ENCODE data around the gene SPOP.

Gene SPOP

DNA sequence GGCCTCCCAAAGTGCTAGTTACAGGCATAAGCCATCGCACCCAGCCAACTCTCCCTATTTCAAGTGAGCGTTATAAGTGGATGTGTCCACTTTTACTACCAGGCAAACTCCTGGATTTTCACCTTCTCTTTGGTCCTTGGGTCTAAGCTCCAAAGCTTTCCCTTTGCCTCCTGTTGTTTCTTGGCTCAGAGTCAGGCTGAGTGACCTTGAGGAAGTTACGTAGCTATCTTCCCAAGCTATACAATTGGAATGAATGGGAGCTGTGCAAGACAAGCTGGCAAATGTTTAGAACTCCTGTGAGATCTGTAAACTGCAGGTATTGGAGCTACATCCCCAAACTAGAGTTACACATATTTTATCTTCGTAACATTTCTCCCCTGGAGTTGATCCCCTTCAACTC lies 81.9 kb downstream of the SPOP start:
- POLR2A ChIA-PET, result no interaction called here
- DNase-seq (ENCODE audit: extremely low spot score), result no peak
- CTCF ChIA-PET, result interaction anchor here (0.7 to 2.0 kb wide), 2 partner anchors 20 to 55 kb away, joined by 4 to 6 read pairs; partner anchors contain the start of gene NXPH3
- TF ChIP-seq ZNF384 (IDR thresholded peaks at IDR 0.05), result no peak
- no peak for TF ChIP-seq LEF1 (IDR thresholded peaks at IDR 0.05; ENCODE audit: borderline replicate concordance)
- no peak for TF ChIP-seq PKNOX1 (IDR thresholded peaks at IDR 0.05)
- no peak for TF ChIP-seq FOXA1 (IDR thresholded peaks at IDR 0.05)
- TF ChIP-seq FOXK2 (IDR thresholded peaks at IDR 0.05), result no peak
- TF ChIP-seq SP1 (IDR thresholded peaks at IDR 0.05), result no peak
- no peak for TF ChIP-seq SUZ12 (IDR thresholded peaks at IDR 0.05)

GRCh38 chr17:49595328-49595727 lies 82.6 kb downstream of the SPOP start:
- ChIA-PET CTCF (interaction anchor here (0.7 kb wide), 1 partner anchor 56 kb away, joined by 4 read pairs; no protein-coding TSS in a partner anchor), POLR2A (interaction anchor here (0.7 kb wide), 1 partner anchor 9 kb away, joined by 3 read pairs; no protein-coding TSS in a partner anchor)
- no peak for DNase-seq (ENCODE audit: extremely low spot score)
- no peak for TF ChIP-seq HDGF (IDR thresholded peaks at IDR 0.05; ENCODE audit: borderline replicate concordance)
- TF ChIP-seq PKNOX1 (IDR thresholded peaks at IDR 0.05), result no peak

DNA sequence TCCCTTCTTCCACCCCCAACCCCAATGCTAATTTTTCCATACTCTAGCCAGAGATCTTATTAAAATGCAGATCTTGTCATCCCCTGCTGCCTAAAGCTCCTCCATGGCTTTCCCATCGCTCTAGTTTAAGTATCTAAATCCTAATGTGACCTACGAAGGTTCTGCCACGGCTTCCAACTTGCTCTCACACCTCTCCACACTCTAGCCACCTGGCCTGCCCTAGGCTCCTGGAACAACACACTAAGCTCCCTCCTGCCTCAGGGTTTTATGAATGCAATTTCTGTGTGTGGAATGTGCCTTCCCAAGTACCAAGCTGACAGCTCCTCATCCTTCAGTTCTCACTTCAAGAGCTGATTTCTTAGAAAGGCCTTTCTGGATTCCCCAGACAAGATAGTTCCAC lies 85.6 kb downstream of the SPOP start:
- CTCF ChIA-PET, result interaction anchor here (0.6 kb wide), 1 partner anchor 245 kb away, joined by 3 read pairs; no protein-coding TSS in a partner anchor
- no peak for DNase-seq (ENCODE audit: extremely low spot score)
- TF ChIP-seq HDGF (IDR thresholded peaks at IDR 0.05; ENCODE audit: borderline replicate concordance) (no peak), ARNT (IDR thresholded peaks at IDR 0.05) (no peak), L3MBTL2 (conservative IDR thresholded peaks at IDR 0.05) (no peak), CTBP1 (IDR thresholded peaks at IDR 0.05; ENCODE audit: borderline replicate concordance) (no peak), SUZ12 (IDR thresholded peaks at IDR 0.05) (no peak)
- POLR2A ChIA-PET, result no interaction called here

DNA sequence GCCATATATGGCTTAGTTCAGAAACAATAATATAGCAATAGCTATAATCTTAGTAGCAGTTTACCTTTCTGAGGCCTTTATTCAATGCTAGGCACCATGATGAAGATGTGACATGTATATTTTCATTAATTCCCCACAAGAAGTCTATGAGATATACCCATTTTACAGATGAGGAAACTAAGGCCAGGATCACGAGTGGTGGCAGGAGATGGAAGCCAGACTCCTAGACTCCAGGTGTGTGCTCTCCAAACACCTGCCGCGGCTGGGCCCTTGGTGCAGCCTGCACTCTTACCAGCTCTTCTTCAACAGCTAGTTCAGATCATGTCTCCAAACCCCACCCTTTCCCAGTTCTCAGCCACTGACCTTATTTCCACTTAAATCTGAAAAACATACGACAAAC lies 87.0 kb downstream of the SPOP start:
- no peak for TF ChIP-seq SUZ12 (IDR thresholded peaks at IDR 0.05)
- no peak for TF ChIP-seq BHLHE40 (IDR thresholded peaks at IDR 0.05; ENCODE audit: borderline replicate concordance)
- TF ChIP-seq HDGF (IDR thresholded peaks at IDR 0.05; ENCODE audit: borderline replicate concordance), result no peak
- no peak for TF ChIP-seq CTBP1 (IDR thresholded peaks at IDR 0.05; ENCODE audit: borderline replicate concordance)
- TF ChIP-seq FOXA1 (IDR thresholded peaks at IDR 0.05), result no peak
- TF ChIP-seq L3MBTL2 (conservative IDR thresholded peaks at IDR 0.05), result no peak
- no peak for TF ChIP-seq LEF1 (IDR thresholded peaks at IDR 0.05; ENCODE audit: borderline replicate concordance)
- no peak for TF ChIP-seq FOXK2 (IDR thresholded peaks at IDR 0.05)
- TF ChIP-seq ARNT (IDR thresholded peaks at IDR 0.05), result no peak
- TF ChIP-seq FOXM1 (IDR thresholded peaks at IDR 0.05; ENCODE audit: borderline replicate concordance), result no peak
- TF ChIP-seq SP1 (IDR thresholded peaks at IDR 0.05), result no peak
- TF ChIP-seq TARDBP (IDR thresholded peaks at IDR 0.05), result no peak
- TF ChIP-seq ZNF384 (IDR thresholded peaks at IDR 0.05), result no peak
- no peak for TF ChIP-seq PKNOX1 (IDR thresholded peaks at IDR 0.05)
- no peak for TF ChIP-seq NFRKB (IDR thresholded peaks at IDR 0.05)
- TF ChIP-seq ELF4 (IDR thresholded peaks at IDR 0.05), result no peak
- CTCF ChIA-PET, result no interaction called here
- no peak for DNase-seq (ENCODE audit: extremely low spot score)
- POLR2A ChIA-PET, result no interaction called here

DNA sequence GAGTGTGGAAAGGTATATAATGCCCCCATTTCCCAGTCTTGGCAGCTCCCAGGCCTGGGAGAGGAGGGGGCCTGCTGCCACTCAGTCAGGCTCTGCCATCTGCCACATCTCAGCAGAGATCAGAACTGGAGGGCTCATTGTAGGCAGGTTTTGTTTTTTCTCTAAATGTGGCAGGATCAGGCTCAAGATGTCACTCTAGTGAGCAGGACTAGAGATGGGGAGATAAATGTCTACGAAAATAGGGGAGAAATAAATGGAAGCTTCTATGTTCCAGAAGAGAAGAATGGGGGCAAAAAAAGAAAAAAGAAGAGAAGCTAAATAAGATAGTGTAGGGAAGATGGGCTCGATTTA lies 88.3 kb downstream of the SPOP start:
- TF ChIP-seq FOXM1 (IDR thresholded peaks at IDR 0.05; ENCODE audit: borderline replicate concordance), result no peak
- no peak for TF ChIP-seq LEF1 (IDR thresholded peaks at IDR 0.05; ENCODE audit: borderline replicate concordance)
- no peak for TF ChIP-seq SP1 (IDR thresholded peaks at IDR 0.05)
- TF ChIP-seq NFRKB (IDR thresholded peaks at IDR 0.05), result no peak
- no peak for TF ChIP-seq L3MBTL2 (conservative IDR thresholded peaks at IDR 0.05)
- TF ChIP-seq BHLHE40 (IDR thresholded peaks at IDR 0.05; ENCODE audit: borderline replicate concordance), result no peak
- no peak for TF ChIP-seq ARNT (IDR thresholded peaks at IDR 0.05)
- no peak for TF ChIP-seq FOXK2 (IDR thresholded peaks at IDR 0.05)
- TF ChIP-seq TARDBP (IDR thresholded peaks at IDR 0.05), result no peak
- TF ChIP-seq FOXA1 (IDR thresholded peaks at IDR 0.05), result no peak
- no peak for TF ChIP-seq PKNOX1 (IDR thresholded peaks at IDR 0.05)
- no peak for TF ChIP-seq ELF4 (IDR thresholded peaks at IDR 0.05)
- no peak for TF ChIP-seq SUZ12 (IDR thresholded peaks at IDR 0.05)
- TF ChIP-seq HDGF (IDR thresholded peaks at IDR 0.05; ENCODE audit: borderline replicate concordance), result no peak
- no peak for TF ChIP-seq CTBP1 (IDR thresholded peaks at IDR 0.05; ENCODE audit: borderline replicate concordance)
- TF ChIP-seq ZNF384 (IDR thresholded peaks at IDR 0.05), result no peak
- ChIA-PET POLR2A (no interaction called here), CTCF (no interaction called here)
- DNase-seq (ENCODE audit: extremely low spot score), result no peak

DNA sequence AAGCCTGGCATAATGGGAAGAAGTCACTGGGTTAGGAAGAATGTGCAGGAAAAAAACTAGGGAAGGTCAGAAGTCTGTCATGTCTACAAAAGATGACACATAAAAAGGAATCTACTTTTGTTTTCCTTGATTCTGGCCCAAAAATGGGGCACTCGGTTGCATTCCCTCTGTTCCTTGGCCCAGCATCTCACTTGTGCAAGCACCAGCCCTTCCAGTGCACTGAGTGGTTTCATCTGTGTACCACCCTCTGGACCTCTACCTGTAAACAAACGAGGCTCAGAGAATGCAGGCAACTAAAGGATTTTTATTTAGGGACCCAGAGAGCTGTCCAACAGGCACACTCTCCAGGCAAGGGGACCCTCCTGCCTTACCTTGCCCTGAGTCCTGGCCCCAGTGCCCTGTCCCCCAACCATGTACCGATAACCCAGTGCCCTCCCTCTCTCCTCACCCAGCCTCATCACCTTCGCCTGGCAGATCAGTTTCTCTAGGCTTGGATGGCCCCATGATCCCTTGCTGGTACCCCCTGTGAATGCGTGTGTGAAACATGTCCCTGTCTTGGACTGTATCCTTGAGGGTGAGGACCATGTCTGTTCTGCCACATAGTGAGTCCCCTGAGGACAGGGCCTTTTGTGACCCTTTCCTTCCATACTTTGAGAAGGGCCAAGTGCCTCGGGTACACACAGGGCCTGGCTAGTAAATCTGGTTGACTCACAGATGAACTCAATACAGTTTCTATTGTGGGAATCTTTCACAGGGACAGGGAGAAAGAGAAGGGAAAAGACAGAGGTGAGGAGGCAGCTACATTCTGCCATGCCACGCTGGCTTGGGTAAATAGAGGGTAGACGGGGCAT lies 88.9 kb downstream of the SPOP start:
- no peak for TF ChIP-seq PKNOX1 (IDR thresholded peaks at IDR 0.05)
- TF ChIP-seq FOXM1 (IDR thresholded peaks at IDR 0.05; ENCODE audit: borderline replicate concordance), result no peak
- no peak for TF ChIP-seq SP1 (IDR thresholded peaks at IDR 0.05)
- DNase-seq (ENCODE audit: extremely low spot score), result no peak
- CTCF ChIA-PET, result interaction anchor here (0.9 kb wide), 1 partner anchor 9 kb away, joined by 3 read pairs; no protein-coding TSS in a partner anchor
- POLR2A ChIA-PET, result no interaction called here
